HepG2 (cell line): ENCODE measurements around the gene DNAJA2.

Experiments used
- EED ChIP-seq: sonication (generic); formaldehyde crosslinking; IDR thresholded peaks from 2 replicates; pipeline ENCODE4 v1.5.0; 2020; ENCODE audit warnings: mild to moderate bottlenecking, missing genetic modification reagents
- SMC3 ChIP-seq: IDR thresholded peaks from 2 replicates; pipeline ENCODE4 v1.6.1; 2011; ENCODE audit warnings: low read length, improper control_type of control experiment
- ZBTB20 ChIP-seq: sonication (generic); formaldehyde crosslinking; IDR thresholded peaks from 2 replicates; pipeline ENCODE4 v1.8.1; 2023; ENCODE audit warnings: missing genetic modification reagents, low read depth, mild to moderate bottlenecking, borderline replicate concordance
- ZNF878 ChIP-seq: sonication (generic); formaldehyde crosslinking; IDR thresholded peaks from 2 replicates; pipeline ENCODE4 v1.8.1; 2023; ENCODE audit warnings: mild to moderate bottlenecking, missing genetic modification reagents, moderate library complexity
- TF ChIP-seq, protein P1 (sequence below): sonication (generic); formaldehyde crosslinking; IDR thresholded peaks from 2 replicates; pipeline ENCODE4 v1.4.0; 2020; ENCODE audit warnings: mild to moderate bottlenecking, missing genetic modification reagents
- TF ChIP-seq, protein P2 (sequence below): sonication (generic); formaldehyde crosslinking; conservative IDR thresholded peaks from 2 replicates; pipeline ENCODE4 v1.5.0; 2020; ENCODE audit warnings: missing genetic modification reagents

DNA sequence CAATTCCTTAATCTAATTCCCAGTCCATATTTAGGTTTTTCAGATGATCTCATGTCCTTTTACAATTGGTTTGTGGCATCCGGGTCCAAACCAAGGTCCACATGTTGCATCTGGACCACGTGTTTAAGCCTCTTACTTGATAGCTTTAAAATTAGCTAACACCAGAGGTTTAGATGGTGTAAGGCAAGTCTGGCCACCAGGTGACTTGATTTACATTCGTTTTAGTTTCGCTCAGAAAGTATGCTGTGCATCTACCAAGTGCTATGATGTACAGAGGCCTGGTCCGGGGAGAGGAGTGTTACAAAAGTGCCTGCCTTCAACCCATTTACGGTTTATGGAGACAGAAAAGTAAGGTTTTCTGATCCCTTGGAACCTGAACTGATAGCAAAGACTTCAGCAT, 878 bp upstream of the DNAJA2 start:
- TF ChIP-seq ZNF878 (CRISPR knock-in tag) (no peak), EED (CRISPR knock-in tag) (no peak), ZBTB20 (CRISPR knock-in tag) (no peak), SMC3 (no peak)
- TF ChIP-seq, protein P1, sequence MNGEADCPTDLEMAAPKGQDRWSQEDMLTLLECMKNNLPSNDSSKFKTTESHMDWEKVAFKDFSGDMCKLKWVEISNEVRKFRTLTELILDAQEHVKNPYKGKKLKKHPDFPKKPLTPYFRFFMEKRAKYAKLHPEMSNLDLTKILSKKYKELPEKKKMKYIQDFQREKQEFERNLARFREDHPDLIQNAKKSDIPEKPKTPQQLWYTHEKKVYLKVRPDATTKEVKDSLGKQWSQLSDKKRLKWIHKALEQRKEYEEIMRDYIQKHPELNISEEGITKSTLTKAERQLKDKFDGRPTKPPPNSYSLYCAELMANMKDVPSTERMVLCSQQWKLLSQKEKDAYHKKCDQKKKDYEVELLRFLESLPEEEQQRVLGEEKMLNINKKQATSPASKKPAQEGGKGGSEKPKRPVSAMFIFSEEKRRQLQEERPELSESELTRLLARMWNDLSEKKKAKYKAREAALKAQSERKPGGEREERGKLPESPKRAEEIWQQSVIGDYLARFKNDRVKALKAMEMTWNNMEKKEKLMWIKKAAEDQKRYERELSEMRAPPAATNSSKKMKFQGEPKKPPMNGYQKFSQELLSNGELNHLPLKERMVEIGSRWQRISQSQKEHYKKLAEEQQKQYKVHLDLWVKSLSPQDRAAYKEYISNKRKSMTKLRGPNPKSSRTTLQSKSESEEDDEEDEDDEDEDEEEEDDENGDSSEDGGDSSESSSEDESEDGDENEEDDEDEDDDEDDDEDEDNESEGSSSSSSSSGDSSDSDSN (CRISPR knock-in tag): no peak
- TF ChIP-seq, protein P2, sequence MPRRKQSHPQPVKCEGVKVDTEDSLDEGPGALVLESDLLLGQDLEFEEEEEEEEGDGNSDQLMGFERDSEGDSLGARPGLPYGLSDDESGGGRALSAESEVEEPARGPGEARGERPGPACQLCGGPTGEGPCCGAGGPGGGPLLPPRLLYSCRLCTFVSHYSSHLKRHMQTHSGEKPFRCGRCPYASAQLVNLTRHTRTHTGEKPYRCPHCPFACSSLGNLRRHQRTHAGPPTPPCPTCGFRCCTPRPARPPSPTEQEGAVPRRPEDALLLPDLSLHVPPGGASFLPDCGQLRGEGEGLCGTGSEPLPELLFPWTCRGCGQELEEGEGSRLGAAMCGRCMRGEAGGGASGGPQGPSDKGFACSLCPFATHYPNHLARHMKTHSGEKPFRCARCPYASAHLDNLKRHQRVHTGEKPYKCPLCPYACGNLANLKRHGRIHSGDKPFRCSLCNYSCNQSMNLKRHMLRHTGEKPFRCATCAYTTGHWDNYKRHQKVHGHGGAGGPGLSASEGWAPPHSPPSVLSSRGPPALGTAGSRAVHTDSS (CRISPR knock-in tag): no peak
